ENCODE results near the gene MADCAM1. TPM values are rescaled to one million over a fixed set of nuclear protein-coding genes. Genes with fewer than 3 reads are reported as not detected.

Gene MADCAM1
- total and polyA plus RNA-seq, 7 donors, result 0.08 to 1.8 (median 0.33) TPM

DNA sequence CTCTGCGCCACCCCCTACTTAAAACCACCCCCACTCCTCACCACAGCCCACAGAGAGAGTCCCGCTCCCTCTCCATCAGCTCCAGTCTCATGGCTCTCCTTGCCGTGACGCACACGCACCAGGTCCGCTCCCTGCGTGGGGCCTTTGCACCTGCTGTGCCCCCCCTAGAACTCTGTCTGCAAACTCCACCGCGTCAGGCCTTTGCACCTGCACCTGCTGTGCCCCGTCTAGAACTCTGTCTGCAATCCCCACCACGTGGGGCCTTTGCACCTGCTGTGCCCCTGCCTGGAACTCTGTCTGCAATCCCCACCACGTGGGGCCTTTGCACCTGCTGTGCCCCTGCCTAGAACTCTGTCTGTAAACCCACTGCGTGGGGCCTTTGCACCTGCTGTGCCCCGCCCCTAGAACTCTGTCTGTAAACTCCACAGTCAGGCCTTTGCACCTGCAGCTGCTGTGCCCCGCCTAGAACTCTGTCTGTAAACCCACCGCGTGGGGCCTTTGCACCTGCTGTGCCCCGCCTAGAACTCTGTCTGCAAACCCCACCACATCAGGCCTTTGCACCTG, 39.7 kb upstream of the MADCAM1 start:
- Histone ChIP-seq H3K4me1 (no peaks in the 10 kb centered on the region), H3K36me3 (ENCODE audit: insufficient read depth in 1 of 2, low read depth in 1 of 2) (no peaks in the 10 kb centered on the region), H3K27ac (no peak overlapping the region), H3K27me3 (ENCODE audit: insufficient read depth in 3 of 3, low read length in 2 of 3) (peaks cover 0 to 11% (median 1%) of the 10 kb centered on the region in 3 donors), H3K4me3 (no peak overlapping the region), H3K9me3 (no peaks in the 10 kb centered on the region)
- ATAC-seq (no peak), DNase-seq (peak in 1 of 2 donors; percentile 18)
- 59 to 65% (median 63%) methylated on average over 18 of the region's 18 CpGs for WGBS, 3 donors
- TF ChIP-seq, protein P1, sequence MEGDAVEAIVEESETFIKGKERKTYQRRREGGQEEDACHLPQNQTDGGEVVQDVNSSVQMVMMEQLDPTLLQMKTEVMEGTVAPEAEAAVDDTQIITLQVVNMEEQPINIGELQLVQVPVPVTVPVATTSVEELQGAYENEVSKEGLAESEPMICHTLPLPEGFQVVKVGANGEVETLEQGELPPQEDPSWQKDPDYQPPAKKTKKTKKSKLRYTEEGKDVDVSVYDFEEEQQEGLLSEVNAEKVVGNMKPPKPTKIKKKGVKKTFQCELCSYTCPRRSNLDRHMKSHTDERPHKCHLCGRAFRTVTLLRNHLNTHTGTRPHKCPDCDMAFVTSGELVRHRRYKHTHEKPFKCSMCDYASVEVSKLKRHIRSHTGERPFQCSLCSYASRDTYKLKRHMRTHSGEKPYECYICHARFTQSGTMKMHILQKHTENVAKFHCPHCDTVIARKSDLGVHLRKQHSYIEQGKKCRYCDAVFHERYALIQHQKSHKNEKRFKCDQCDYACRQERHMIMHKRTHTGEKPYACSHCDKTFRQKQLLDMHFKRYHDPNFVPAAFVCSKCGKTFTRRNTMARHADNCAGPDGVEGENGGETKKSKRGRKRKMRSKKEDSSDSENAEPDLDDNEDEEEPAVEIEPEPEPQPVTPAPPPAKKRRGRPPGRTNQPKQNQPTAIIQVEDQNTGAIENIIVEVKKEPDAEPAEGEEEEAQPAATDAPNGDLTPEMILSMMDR (IDR thresholded peaks at IDR 0.05), result no peak
- intact Hi-C loops (cut with DNase I), result no loop called here

DNA sequence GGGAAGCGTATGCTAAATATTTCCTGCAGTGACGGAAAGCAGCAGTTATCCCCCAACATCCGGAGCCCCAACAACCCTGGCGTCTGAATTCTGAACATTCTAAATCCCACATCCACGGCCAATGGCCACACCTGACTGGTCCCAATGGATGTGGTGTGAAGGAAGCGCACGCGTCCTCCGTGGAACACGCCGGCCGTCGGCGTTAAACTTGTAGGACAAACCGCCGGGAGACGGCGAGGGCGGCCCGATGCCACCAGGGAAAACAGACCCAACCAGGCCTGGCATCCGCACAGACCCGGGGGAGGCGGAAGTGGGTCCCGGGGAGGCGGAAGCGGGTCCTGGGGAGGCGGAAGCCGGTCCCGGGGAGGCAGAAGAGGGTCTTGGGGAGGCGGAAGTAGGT, 38.6 kb upstream of the MADCAM1 start:
- Histone ChIP-seq H3K4me3 (no peak overlapping the region), H3K27ac (no peak overlapping the region), H3K4me1 (no peaks in the 10 kb centered on the region), H3K9me3 (no peaks in the 10 kb centered on the region), H3K36me3 (ENCODE audit: insufficient read depth in 1 of 2, low read depth in 1 of 2) (no peaks in the 10 kb centered on the region), H3K27me3 (ENCODE audit: insufficient read depth in 3 of 3, low read length in 2 of 3) (peaks cover 0 to 21% (median 8%) of the 10 kb centered on the region in 3 donors)
- DNase-seq (peak in 1 of 2 donors; percentile 42), ATAC-seq (no peak)
- intact Hi-C loops (cut with DNase I), result no loop called here
- WGBS, 3 donors, result 94 to 95% (median 95%) methylated on average over 29 to 30 of the region's 30 CpGs
- TF ChIP-seq, protein P1 (IDR thresholded peaks at IDR 0.05), result no peak

DNA sequence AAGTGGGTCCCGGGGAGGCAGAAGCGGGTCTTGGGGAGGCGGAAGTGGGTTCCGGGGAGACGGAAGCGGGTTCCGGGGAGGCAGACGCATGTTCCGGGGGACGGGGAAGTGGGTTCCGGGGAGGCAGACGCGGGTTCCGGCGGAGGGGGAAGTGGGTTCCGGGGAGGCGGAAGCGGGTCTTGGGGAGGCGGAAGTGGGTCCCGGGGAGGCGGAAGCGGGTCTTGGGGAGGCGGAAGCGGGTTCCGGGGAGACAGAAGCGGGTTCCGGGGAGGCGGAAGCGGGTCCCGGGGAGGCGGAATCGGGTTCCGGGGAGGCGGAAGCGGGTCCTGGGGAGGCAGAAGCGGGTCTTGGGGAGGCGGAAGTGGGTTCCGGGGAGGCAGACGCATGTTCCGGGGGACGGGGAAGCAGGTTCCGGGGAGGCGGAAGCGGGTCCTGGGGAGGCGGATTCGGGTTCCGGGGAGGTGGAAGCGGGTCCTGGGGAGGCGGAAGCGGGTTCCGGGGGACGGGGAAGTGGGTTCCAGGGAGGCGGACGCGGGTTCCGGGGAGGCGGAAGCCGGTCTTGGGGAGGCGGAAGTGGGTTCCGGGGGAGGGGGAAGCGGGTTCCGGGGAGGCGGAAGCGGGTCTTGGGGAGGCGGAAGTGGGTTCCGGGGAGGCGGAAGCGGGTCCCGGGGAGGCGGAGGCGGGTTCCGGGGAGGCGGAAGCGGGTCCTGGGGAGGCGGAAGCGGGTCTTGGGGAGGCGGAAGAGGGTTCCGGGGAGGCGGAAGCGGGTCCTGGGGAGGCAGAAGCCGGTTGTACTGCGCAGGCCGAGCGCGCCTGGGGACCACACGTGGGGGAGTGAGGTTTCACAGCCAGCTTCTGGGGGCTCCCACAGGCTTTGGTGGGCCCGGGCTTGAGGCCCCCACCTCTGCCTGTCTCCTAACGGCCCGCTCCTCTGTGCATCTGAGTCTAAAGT, 37.9 kb upstream of the MADCAM1 start:
- ATAC-seq (no peak), DNase-seq (no peak)
- Histone ChIP-seq H3K9me3 (no peaks in the 10 kb centered on the region), H3K4me1 (no peaks in the 10 kb centered on the region), H3K27me3 (ENCODE audit: insufficient read depth in 3 of 3, low read length in 2 of 3) (peaks cover 0 to 24% (median 10%) of the 10 kb centered on the region in 3 donors), H3K36me3 (ENCODE audit: insufficient read depth in 1 of 2, low read depth in 1 of 2) (no peaks in the 10 kb centered on the region), H3K27ac (no peak overlapping the region), H3K4me3 (no peak overlapping the region)
- intact Hi-C loops (cut with DNase I), result no loop called here
- TF ChIP-seq, protein P1 (IDR thresholded peaks at IDR 0.05), result no peak
- 96 to 97% (median 97%) methylated on average over 53 to 89 of the region's 89 CpGs for WGBS, 3 donors

DNA sequence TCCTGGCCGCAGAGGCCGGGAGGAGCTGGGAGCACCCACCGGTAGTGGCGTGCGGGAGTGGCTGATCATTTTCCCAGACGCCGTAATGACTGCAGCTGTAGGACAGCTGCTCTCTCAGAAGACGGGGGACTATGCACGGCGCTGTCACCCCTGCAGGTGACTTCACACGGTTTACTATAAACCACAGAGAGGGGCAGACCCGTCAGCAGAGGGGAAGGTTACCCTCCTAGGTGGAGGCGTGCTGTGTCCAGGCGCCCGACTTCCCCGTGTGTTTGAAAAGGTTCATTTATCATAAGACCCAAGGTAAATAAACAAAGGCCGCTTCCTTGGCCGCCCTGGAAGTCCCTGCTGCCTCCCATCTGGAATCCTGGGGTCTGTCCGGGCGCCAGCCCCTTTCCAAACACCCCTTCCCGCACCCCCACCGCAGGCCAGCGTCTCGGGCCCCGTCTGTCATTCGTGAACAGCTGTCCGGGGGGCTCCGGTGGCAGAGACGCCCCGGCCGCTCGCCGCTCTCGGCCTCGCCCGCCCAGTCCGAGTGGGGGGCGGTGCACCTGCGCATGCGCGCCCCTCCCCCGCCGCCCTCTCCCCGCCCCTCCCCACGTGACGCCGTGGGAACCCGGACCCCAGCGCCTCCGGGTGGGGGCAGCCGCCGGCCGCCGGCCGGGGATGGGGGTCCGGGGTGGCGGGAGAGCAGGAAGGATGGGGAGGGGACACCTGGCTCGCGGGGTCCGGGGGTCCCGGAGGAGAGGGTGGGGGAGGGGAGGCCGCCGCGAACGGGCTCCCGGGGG, 36.4 kb upstream of the MADCAM1 start:
- Histone ChIP-seq H3K27me3 (ENCODE audit: insufficient read depth in 3 of 3, low read length in 2 of 3) (peaks cover 0 to 24% (median 10%) of the 10 kb centered on the region in 3 donors), H3K36me3 (ENCODE audit: insufficient read depth in 1 of 2, low read depth in 1 of 2) (no peaks in the 10 kb centered on the region), H3K4me1 (no peaks in the 10 kb centered on the region), H3K9me3 (no peaks in the 10 kb centered on the region), H3K27ac (peak overlapping the region; percentile 69), H3K4me3 (peak overlapping the region; percentile 73)
- ATAC-seq (peak; percentile 70 to 76 (median 74)), DNase-seq (peak; percentile 66 to 79)
- 1 to 2% (median 2%) methylated on average over 38 to 66 of the region's 66 CpGs for WGBS, 3 donors
- TF ChIP-seq, protein P1 (IDR thresholded peaks at IDR 0.05), result no peak
- intact Hi-C loops (cut with DNase I), result no loop called here

All from psoas muscle (tissue), 8 donors.